Ureter (tissue), 1 donor: ENCODE data around the gene ITPR2. TPM values are rescaled to one million over a fixed set of nuclear protein-coding genes. Genes with fewer than 3 reads are reported as not detected.
"Not testable (repeated sequence)": the region's sequence is repeated elsewhere in the genome, so short reads cannot be mapped to it uniquely, and the experiment has no call there.

Experiments used
- DNase-seq: peaks from one replicate; pipeline ENCODE4 v3.0.0-alpha.2; 2020; ENCODE audit warnings: low spot score
- total RNA-seq: library from RNA; stranded (reverse); gene quantifications from one replicate; pipeline ENCODE4 v1.2.4, GENCODE V29; 2023
- donor health status: DM: yes; HTN: yes; CAD: no.

ITPR2 gene
- total RNA-seq, 1 donor from 2014 or later, result 35.2 TPM

DNA sequence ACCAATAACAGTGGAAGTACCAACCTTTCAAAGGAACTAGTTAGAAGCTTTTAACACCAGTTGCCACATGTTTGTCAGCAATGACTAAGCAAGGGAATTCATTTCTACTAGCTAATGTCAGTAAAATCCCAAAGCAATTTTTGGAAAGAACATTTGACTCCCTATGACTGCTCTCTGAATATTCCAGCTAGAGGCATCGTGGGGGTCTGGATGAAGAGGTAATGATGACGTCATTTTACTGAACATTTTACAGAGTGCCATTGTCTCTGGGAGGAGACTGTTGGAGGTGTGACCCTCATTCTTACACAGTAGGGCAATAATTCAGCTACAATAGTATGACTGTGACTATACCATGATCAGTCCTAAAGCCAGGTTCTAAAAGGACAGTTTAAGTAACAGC lies 204.8 kb downstream of the ITPR2 start:
- no peak for DNase-seq

GRCh38 chr12:26627335-26627734 lies 205.7 kb downstream of the ITPR2 start:
- DNase-seq, result no peak

DNA sequence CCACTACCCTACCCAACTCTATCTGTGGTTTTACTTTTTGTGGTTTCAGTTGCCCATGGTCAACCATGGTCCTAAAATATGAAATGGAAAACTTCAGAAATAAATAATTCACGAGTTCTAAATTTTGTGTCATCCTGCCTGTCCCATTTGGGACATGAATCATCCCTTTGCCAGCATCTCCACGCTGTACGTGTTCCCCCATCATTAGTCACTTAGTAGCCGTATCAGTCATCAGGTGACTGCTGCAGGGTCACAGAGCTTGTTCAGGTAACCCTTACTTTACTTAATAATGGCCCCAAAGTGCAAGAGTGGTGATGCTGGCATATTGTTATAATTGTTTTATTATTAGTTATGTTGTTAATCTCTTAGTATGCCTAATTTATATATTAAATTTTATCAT lies 209.9 kb downstream of the ITPR2 start:
- no peak for DNase-seq

- no peak for DNase-seq
These were observed 210.4 kb downstream of the ITPR2 start for GRCh38 chr12:26622601-26623000.

DNA sequence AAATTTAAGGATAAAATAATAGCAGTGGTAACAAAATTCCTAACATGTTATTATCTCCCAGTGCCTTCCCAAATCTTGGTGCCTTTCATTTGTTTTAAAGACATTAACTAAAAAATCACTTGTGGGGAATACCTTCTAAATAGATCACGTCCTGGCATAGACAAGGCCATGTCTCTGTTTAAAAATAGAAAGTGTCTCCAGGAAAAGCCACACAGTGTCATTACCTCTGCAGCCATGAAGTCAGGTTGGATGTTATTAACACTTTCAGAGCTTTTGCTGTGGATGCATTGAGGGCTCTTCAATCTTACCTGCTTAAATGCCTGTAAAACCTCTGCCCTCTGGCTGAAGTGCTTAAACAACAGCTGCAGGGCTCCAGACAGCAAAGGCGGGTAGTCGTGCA lies 211.1 kb downstream of the ITPR2 start:
- no peak for DNase-seq

DNA sequence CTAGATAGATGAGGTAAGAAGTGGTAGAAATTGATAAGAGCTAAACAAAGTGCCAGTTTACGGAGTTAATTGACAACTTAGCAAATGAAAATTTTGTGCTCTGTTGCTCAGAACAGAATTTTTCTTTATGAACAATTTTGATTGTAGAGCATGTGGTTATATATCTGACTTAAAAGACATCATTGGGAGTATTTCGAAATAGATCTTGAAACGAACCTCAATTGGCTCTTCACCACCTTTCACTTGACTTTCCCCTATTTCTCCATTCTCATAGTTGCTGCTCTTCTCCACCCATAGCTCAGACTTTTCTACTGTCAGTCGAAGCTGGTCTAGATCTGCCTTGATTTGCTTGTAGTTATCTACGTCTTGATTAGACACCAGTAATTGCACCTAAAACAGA lies 212.1 kb downstream of the ITPR2 start:
- no peak for DNase-seq

GRCh38 chr12:26617513-26617912 lies 215.5 kb downstream of the ITPR2 start:
- DNase-seq, result no peak

GRCh38 chr12:26614011-26614616 lies 218.9 kb downstream of the ITPR2 start:
- DNase-seq, result no peak

- no peak for DNase-seq
These were observed 220.8 kb downstream of the ITPR2 start for GRCh38 chr12:26612203-26612602.

- DNase-seq, result no peak
These were observed 221.4 kb downstream of the ITPR2 start for GRCh38 chr12:26611598-26611997.

GRCh38 chr12:26610774-26611173 lies 222.2 kb downstream of the ITPR2 start:
- DNase-seq, result no peak

GRCh38 chr12:26609986-26610385 lies 223.0 kb downstream of the ITPR2 start:
- no peak for DNase-seq

- no peak for DNase-seq
These were observed 224.3 kb downstream of the ITPR2 start for GRCh38 chr12:26608706-26609105.

DNA sequence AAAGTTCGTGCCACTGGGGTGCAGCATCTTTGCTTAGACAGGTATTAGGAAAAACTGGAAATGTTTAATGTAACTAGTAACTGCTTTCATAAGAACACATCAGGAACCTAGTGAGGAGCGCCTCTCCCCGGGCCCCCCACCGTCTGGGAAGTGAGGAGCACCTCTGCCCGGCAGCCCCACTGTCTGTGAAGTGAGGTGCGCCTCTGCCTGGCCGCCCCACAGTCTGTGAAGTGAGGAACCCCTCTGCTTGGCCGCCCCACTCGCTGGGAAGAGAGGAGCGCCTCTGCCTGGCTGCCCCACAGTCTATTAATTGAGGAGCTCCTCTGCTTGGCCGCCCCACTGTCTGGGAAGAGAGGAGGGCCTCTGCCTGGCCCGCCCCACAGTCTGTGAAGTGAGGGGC lies 224.7 kb downstream of the ITPR2 start:
- DNase-seq, result no peak

- DNase-seq, result no peak
These were observed 226.1 kb downstream of the ITPR2 start for GRCh38 chr12:26606911-26607310.

DNA sequence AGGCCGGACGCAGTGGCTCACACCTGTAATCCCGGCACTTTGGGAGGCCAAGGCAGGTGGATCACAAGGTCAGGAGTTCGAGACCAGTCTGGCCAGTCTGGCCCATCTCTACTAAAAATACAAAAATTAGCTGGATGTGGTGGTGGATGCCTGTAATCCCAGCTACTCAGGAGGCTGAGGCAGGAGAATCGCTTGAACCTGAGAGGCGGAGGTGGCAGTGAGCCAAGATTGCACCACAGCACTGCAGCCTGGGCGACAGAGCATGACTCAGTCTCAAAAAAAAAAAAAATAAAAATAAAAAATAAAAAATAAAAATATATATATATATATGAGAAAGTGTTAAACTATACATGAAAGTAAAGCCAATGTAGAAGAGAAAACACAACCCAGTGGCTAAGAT lies 228.2 kb downstream of the ITPR2 start:
- not testable (repeated sequence) for DNase-seq

DNA sequence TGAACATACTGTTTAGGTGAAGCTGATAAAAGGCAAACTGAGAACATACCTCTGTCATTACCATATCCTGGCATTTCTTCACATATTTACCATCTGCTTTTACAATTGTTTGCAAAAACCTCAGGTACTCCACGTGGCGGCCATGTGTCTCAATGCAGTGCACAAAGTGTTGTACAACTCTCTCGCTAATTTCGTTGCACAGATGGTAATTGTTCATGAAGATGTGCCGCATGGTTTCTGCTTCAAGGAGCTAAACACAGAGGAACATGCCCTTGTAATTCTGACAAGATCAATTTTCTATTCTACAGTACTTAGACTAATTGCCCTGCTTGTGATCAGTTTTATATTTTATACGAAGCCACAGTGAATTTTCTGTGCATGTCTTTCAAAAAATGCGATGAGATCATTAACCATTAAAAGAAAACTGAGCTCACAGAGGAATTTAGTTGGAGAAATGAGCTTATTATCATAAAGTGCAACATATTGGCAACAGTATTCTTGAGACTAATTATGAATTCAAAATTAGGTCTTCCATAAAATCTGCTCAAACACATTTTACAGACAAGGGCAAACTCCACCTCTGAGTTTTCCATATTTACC lies 233.8 kb downstream of the ITPR2 start:
- no peak for DNase-seq

DNA sequence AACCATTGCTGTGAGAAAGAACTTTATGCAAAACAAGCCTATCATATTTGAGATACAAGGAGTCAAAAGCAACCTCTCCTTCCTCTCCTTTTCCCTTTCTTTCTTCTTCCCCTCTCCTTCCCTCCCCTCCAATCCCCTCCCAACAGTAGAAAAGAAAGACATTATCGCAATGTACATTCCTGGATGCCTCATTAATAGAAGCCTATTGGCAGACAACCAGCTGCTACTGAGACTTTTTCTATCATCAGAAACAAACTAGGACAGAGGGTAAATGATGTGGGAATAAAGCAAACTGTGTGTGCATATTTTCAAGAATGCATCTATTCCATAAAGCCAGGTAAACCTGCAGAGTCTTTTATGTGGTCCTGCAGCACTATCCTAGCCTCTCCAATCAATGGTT lies 237.2 kb downstream of the ITPR2 start:
- no peak for DNase-seq

GRCh38 chr12:26580619-26581018 lies 252.4 kb downstream of the ITPR2 start:
- DNase-seq, result no peak

DNA sequence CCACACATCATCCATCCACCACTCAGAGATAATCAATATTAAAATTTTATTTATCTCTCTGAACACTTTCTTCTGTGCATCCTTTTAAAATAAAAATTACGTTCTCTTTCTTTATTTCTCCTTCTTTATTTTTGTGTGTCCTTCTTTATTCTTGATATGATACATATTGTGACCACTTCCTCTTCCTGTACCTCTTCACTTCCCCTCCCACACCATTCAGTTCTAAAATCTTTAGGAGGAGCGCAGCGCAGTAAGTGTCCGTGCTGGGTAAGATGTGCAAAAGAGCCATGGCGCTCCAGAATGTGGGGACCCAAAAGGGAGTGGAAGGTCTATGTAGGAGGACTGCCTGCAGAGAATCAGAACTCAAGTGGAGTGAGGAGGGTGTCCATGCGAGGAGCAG lies 256.7 kb downstream of the ITPR2 start:
- DNase-seq, result no peak

DNA sequence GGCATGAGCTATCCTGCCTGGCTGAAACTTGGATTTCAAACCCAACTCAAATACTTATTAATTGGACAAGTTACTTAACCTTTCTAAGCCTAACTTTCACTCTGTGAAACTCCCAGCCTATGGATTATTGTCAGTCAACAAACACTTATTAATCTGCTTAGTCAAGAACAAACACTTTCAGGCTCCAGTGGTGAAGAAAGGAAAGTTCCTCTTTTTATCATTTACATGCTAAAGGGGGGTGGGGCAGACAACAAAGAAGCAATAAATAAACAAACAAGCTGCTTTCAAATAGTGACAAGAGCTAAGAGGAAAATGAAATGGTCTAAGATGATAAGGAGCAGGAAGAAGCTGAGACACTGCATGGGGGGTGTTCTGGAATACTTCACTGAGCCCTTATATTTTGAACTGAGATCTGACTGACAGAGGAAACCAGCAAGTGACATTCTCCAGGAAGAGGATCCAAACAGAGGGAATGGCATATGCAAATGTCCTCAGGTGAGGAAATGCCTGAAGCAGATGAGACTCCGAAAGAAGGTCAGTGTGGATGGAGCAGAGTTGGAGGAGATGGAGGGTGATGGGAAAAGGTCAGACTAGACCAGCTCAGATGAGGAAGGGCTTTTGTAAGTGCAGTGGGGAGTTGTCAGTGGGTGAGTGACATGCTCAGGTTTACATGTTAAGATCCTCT lies 259.6 kb downstream of the ITPR2 start:
- no peak for DNase-seq

DNA sequence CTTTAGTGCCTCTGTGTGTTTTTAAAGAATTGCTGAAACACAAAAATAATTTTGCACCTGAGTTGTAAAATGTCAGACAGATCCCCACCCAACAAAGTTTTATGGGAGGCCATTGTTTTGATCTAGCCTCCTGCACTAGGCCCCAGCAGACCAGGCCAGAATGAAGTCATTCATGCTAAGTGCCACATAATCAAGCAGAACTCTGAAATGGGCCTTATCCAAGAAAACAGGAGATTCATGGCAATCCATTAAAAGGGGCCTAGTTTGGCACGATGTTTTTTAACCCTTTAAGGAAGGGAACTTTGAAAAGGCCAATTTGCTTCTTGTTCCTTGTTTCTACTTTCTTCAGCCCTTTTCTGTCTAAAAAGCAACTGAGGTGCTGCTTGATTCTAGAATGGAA lies 260.9 kb downstream of the ITPR2 start:
- DNase-seq, result no peak

- DNase-seq, result no peak
These were observed 261.4 kb downstream of the ITPR2 start for GRCh38 chr12:26571560-26571959.
